GM10847 (cell line): Measurements from ENCODE around the gene ZNF548.

Source experiments
- POLR2A ChIP-seq: IDR thresholded peaks from 2 replicates; pipeline ENCODE4 v1.6.1; 2011; ENCODE audit not compliant: insufficient read length; ENCODE audit errors: extremely low read depth

ZNF548 gene

DNA sequence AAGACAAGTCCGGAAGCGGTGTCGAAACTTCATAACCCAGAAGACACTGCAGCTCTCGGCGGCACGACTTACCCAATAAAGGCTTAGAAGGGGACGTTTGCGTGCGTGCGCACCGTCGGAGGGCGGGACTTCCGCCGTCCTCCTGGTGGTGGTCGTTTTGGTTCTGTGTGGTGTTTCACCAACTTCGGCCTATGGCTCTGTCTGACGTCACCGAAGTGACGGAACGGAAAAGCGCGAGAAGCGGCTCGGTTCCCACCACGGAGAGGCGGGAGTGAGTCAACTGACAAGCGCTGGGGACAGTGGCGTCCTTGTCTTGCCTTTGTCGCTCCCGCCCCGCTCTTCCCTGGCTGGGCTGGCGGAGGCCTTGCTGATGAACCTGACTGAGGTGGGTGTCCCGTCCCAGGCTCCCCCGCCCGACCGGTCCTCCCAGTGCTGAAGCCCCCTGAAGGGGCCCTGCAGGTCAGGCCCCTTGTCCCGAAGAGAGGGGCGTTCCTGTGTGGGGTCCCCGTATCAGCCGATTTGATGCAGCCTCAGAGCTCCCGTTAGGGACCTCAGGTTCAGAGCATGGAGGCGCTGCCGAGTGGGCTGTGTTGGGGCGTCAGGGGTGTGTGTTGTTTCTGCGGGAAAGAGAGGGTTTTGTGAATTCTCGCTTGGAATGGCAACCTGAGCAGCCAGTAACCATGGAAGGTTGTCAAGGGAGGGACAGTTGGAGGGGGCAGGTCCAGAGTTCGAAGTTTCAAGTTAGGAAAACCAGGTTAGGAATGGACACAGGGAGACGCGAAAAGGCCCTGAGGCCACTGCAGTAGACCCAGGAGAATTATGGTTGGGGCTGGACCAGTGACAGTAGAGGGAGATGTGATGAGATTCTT, at the start of gene ZNF548:
Gene ZNF548 (plus strand): TSS at position 125 of the 869 bp plus-strand sequence. CDS start 246 bp downstream, at position 371.
- peak; percentile 31 for TF ChIP-seq POLR2A

DNA sequence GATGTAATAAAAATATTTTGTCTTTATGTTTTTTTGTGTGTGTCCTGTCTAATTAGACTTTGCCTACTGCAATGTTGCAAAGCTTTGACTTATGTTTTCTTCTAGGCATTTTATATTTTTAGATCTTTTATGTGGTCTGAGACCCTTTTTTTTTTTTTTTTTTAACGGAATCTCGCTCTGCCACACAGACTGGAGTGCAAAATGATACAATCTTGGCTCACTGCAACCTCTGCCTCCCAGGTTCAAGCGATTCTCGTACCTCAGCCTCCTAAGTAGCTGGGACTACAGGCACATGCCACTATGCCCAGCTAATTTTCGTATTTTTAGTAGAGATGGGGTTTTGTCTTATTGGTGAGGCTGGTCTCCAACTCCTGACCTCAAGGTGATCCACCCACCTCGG, 47.1 kb upstream of the ZNF548 start:
- TF ChIP-seq POLR2A, result no peak

DNA sequence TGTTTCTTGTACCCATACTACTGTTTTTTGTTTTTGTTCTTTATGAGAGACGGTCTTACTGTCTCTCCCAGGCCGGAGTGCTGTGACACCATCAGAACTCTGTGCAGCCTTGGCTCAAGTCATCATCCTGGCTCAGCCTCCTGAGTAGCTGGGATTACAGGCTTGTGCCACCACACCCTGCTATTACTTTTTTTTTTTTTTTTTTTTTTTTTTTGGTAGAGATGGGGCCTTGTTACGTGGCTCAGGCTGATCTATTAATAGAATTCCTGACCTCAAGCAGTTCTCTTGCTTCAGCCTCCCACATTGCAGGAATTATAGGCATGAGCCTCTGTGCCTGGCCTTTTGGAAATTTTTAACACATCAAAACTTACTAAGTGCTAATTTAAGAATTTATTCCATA, 41.5 kb upstream of the ZNF548 start:
- no peak for TF ChIP-seq POLR2A

DNA sequence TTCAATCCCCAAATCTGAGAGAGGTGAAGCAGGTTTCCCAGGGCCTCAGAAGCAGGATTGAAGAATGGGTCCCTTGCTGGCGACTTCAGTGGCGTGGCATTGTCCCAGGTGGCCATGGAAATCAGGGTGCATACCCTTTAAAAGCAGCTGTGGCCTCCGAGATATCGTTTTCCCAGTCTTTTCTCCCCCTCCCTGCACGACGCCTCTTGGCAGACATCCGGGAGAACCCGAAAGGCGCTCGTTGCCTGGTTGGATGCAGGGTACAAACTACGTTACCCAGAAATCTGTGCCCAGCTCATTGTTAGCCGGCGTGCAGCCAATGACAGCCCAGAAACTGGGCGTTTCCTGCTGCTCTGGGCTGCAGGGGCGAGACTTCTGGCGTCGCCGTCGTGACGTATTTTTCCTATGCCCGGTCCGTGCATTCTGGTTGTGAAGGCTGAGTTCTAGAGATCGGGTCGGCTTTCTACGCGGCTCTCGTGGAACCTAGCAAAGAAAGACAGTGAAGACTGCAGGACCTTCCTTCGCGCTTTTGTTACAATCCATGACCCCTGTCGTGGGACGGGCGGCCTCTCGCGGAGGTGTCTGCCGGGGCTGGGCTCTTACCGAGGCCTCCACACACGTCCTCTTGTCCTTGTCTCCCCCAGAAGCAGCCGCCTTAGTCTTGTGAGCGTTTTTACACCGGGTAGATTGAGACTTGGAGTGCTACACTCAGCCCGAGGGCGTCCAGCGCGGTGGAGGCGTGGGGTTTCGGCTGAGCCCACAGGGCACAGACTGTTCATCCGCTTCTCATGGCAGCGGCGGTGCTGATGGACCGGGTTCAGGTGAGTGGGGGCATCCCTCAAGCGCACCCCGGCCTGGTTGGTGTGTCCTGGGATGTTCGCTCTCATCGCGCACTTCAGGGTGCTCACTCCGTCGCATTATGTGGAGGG, 38.5 kb upstream of the ZNF548 start, which contains the start of gene ZNF304:
Gene ZNF304 (plus strand): TSS at position 395 of the 929 bp plus-strand sequence. CDS start 394 bp downstream, at position 789.
- peak; percentile 45 for TF ChIP-seq POLR2A

DNA sequence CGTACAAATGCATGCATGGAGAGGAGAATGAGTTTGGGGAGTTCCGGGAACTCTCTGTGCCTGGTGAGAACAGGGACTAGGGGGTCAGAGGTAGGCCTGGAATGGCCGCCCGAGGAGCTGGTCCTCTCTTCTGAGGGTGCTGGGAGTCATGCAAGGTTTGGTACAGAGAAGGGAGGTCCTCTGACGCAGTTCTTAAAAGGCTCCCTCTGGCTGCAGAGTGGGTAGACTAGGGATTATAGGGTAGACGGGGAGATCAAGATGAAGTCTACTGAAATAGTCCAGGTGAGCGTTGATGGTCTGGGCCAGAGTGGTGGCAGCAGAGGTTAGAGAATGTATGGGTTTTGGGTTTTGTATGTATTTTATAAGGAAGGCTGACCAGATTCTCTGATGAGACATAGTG, 37.8 kb upstream of the ZNF548 start:
- no peak for TF ChIP-seq POLR2A

GRCh38 chr19:57355916-57356315, 33.7 kb upstream of the ZNF548 start:
- TF ChIP-seq POLR2A, result no peak

GRCh38 chr19:57357406-57357805, 32.2 kb upstream of the ZNF548 start:
- no peak for TF ChIP-seq POLR2A

- TF ChIP-seq POLR2A, result no peak
Measured at GRCh38 chr19:57359300-57359699, 30.4 kb upstream of the ZNF548 start.

DNA sequence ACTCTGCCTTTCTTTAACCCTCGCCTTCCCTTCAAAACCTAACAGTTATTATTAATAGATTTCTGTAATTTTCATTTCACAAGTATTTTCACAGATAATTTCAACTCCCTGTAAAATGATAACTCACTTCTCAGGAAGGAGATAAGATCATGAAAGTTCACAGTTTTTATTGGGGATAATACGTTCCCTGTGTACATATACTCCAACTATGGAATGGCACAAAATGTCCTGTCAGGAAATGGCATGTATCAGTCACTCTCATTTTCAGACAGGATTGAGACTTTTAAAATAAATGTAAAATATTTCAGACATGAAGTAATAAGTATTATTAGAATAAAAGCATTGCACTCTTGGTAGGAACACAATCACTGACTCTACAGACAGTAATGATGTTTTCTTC, 27.2 kb upstream of the ZNF548 start:
- TF ChIP-seq POLR2A, result no peak

GRCh38 chr19:57362997-57363687, 26.5 kb upstream of the ZNF548 start, which contains the start of the genes TRAPPC2B and ZNF547:
Gene TRAPPC2B, plus strand, starts transcription at chr19:57363551. Its CDS starts 1,283 bp downstream, at chr19:57364834.
Gene ZNF547, plus strand, starts transcription at chr19:57363551. Its CDS starts 5,005 bp downstream, at chr19:57368556.
- peak; percentile 49 for TF ChIP-seq POLR2A

DNA sequence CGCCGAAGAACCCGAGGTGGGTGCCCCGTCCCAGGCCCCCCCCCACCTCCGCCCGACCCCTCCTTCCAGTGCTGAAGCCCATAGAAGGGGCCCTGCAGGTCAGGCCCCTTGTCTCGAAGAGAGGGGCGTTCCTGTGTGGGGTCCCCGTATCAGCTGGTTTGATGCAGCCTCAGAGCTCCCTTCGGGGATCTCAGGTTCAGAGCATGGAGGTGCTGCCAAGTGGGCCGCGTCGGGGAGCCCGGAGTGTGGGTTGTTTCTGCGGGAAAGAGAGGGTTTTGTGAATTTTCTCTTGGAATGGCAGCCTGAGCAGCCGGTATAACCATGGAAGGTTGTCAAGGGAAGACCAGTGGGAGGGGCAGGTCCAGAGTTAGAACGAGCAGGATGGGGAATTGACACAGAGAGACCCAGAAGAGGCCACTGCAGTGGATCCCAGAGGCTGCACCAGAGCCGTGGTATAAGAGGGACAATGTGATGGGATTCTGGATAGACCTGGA, 25.9 kb upstream of the ZNF548 start:
- TF ChIP-seq POLR2A, result no peak

GRCh38 chr19:57366776-57367175, 22.9 kb upstream of the ZNF548 start:
- no peak for TF ChIP-seq POLR2A

GRCh38 chr19:57374179-57374578, 15.5 kb upstream of the ZNF548 start:
- TF ChIP-seq POLR2A, result no peak

- TF ChIP-seq POLR2A, result no peak
Measured at GRCh38 chr19:57376151-57376550, 13.5 kb upstream of the ZNF548 start.
